ENCODE results near the gene CALCB.
A peak's percentile ranks its signal among the peaks of the same experiment; 100 is the strongest.

The CALCB gene

DNA sequence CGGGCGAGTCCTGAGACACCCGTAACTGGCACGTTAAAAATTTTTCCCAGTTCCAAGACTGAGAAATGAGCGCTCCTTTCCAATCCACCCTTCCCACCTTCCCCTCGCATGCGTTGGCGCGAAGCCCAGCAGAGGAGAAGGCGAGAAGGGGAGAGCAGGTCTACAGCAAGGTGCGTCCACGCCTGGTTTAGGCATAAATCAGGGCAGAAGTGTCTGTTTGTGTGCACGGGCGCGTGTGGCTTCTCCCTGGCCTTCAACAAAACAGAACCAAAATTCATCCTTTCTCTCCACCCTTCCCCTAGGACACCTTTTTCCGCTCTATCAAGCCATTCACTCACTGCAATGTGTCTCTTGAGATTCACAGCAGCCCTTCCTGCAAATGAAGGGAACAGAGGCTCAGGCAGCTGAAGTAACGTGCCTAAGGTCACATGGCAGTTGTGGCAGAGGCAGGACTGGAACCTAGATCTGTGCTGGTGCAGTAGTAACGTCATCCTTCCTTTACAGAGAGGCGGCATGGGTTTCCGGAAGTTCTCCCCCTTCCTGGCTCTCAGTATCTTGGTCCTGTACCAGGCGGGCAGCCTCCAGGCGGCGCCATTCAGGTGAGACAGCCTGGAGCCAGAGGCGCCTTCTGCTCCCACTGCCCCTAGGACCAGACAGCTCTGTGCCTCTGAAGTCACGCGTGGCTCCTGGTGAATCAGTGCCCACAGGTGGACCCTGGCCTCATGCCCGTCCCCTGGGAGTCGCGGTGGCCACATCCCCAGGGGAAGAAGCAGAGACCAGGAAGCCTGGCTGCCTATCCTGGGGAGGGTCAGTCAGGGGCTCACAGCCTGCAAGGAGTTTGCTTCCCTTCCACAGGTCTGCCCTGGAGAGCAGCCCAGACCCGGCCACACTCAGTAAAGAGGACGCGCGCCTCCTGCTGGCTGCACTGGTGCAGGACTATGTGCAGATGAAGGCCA is 1.1 kb downstream of the CALCB start:
- DNase-seq (ENCODE audit: low read depth), result peak; percentile 62

DNA sequence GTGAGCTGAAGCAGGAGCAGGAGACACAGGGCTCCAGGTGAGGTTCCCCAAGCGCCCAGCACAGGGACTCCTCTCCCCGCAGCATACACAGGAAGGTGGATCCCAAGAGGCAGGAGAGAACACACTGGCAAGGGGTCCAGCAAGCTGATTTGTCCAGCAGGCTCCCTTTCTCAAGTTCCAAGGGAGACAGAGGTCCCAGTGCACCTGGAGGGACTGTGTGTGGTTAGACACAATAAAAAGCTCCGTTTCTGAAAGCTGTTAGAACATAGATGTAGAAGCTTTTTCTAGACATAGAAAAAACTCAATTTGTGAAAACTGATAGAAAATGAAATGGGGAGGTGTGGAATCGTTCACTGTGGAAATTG is 1.8 kb downstream of the CALCB start:
- no peak for DNase-seq (ENCODE audit: low read depth)

DNA sequence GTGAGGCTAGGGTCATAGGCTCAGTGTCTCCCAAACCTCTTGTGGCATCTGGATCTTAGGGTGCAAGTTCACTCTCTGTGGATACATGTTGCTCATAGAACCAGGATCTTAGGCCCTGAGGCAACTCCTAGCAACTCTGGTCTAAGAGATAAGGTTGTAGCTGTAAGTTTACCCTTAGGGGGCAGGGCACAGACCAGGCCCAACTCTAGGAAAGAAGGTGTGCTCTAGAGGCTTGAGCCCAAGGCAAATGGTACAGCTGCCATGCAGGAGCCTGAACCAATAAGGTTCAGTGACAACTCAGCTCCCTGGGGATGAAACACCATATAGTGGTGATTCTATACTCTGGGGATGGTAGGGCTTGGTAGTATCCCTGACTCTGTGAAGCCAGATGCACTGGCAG is 17.8 kb downstream of the CALCB start:
- DNase-seq (ENCODE audit: low read depth), result no peak

DNA sequence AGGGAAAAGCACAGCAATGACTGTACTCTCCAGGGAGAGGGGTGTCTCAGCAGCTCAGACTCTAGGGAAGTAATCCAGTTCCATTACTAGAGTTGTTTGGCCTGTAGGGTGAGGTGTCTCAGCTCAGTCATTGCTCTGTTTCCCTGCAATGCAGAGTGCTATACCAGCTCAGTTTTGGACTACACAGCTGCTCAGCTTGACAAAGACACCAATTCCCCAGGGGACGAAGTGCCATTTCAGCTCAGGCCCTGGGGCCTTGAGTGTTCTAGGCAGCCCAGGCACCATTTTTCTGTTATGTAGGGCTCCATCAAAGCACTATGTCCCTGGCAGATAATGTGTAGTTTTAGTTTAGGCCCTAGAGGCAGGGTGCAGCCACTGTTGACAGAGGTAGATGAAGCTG is 18.2 kb downstream of the CALCB start:
- no peak for DNase-seq (ENCODE audit: low read depth)

DNA sequence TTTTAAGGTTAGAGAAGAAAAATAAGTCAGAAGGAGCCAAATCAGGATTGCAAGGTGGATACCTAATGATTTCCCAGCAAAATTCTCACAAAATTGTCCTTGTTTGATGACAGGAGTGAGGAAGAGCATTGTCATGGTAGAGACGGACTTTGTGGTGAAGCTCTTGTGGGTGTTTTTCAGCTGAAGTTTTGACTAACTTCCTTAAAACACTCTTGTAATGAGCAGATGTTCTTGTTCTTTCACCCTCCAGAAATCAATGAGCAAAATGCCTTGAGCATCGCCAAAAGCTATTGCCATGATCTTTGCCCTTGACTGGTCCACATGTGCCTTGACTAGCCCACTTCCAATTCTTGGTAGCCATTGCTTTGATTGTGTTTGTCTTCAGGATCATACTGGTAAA is 20.0 kb downstream of the CALCB start:
- DNase-seq (ENCODE audit: low read depth), result no peak

DNA sequence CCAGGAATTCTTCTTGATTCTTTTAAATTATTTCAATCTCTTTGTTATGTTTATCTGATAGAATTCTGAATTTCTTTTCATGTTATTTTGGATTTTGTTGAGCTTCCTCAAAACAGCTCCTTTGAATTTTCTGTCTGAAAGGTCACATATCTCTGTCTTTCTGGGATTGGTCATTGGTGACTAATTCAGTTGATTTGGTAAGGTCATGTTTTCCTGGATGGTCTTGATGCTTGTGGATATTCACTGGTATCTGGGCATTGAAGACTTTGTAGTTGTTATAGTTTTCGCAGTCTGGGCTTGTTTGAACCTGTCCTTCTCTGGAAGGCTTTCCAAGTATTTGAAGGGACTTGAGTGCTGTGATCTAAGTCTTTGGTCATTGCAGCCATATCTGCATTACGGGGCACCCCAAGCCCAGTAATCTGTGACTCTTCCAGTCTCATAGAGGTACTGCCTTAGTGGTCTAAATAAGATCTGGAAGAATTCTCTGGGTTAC is 22.4 kb downstream of the CALCB start:
- no peak for DNase-seq (ENCODE audit: low read depth)

DNA sequence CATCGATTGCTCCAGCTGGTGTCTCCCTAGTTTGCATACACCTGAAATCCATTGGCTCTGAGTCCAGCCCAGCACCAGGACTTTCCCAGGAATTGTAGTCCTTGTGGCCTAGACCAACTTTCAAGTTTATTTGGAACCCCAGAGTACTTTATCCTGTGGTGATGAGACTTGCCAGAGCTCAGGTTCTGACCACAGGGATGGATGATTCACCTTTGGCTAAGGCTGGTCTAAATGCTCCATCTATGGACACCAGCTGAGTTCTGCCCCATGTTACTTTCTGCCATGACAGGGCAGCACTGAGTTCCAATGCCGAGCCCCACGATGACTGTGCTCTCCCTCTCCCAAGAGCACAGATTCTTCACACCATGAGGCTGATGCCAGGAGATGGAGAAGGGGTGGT is 24.0 kb downstream of the CALCB start:
- DNase-seq (ENCODE audit: low read depth), result no peak

DNA sequence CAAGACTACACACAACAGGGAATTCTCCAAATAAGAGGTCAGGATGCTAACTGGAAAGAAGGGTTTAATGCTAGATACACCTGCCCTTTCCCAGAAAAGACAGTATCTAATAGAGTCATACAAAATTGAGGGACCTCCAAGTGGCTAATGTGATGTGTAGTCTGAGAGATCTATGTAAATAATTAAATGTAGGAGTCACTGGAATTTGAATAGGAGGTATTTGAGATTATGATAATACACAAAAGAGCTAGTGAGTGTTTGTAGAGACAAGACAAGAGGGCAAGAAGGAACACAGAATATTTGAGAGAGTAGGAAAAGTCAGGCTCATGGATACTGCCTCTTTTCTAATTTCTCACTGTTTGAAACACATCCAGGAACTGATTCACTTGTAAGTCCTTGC is 25.9 kb downstream of the CALCB start:
- DNase-seq (ENCODE audit: low read depth), result no peak

DNA sequence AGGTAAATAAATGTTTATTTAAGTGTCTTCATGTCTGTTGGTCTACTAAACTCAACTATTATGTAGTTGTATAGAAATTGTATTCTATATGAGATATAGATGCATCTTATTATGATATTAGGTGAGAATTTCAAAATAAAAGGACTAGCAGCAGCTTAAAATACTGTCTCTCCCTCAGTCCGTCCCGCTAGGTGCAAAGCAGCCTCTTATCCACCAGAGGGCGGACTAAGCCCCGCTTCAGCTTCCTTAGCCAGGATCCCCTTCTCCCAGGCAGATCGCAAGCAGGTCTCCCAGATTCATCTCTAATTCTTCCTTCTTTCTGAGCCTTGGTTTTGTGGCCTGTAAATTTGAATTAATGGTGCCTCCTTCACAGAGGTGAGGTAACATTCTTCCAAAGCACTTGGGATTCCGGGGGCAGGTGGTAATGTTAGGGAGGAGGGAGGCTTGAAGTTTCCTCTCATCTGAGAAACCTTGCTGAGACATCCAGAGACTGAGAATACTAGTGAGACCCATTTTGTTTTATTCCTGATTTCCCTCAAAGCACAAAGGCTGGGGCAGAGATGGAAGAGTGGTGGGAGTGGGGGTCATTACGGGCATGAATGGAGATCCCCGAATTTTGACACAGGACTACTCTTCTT is 27.8 kb downstream of the CALCB start:
- DNase-seq (ENCODE audit: low read depth), result peak; percentile 72

DNA sequence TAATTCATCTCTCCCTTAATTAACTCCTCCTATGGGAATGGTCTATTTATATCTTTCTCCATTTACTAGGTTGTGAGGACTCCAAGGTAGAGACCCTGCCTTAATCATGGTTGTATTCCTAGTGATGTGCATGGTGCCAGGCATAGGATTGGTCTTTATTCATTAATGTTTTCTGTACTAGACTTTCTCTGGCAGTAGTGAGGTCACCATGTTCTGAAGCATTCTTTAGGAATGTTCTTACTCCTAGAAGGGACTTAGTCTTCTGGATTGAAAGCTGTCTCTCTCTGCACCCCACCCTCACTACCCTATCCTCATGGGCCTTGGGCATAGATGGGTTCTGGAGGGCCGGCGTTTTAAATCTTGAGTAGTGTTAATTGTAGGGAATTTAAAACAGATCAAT is 30.8 kb downstream of the CALCB start:
- peak; percentile 34 for DNase-seq (ENCODE audit: low read depth)

DNA sequence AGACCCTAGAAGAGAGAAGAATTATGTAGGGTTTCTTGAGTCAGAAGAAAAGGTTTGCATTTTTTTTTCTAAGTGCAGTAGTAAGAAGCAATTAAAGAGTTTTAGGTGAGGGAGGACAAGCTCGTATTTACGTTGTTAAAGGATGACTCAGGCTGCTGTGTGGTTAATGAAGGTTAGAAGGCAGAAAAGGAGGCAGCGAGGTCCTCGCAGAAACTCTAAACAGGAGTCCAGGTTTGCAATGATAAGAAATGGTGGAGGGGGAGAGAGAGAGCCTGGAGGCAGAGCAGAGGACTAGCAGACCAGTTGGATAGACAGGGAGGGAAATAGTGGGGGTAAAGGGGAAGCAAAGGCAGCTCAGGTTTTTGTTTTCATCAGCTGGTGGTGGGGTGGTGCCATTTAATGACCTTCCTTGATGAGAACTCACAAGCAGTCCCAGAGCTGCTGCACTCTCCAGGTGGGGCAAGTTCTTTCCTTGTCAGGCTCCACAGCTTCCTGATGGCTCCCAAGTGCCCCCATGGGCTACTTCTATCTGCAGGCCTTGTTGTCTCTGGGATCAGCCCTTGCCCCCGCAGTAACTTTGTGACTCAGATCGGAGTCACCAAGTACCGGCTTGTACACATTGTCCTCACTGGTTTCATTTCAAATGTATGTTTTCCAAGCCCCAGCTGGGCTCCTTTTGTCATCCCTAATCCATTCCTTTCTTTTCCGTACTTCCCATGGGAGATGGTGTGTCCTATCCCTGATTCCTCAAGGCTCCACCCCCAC is 33.0 kb downstream of the CALCB start:
- peak; percentile 85 for DNase-seq (ENCODE audit: low read depth)

DNA sequence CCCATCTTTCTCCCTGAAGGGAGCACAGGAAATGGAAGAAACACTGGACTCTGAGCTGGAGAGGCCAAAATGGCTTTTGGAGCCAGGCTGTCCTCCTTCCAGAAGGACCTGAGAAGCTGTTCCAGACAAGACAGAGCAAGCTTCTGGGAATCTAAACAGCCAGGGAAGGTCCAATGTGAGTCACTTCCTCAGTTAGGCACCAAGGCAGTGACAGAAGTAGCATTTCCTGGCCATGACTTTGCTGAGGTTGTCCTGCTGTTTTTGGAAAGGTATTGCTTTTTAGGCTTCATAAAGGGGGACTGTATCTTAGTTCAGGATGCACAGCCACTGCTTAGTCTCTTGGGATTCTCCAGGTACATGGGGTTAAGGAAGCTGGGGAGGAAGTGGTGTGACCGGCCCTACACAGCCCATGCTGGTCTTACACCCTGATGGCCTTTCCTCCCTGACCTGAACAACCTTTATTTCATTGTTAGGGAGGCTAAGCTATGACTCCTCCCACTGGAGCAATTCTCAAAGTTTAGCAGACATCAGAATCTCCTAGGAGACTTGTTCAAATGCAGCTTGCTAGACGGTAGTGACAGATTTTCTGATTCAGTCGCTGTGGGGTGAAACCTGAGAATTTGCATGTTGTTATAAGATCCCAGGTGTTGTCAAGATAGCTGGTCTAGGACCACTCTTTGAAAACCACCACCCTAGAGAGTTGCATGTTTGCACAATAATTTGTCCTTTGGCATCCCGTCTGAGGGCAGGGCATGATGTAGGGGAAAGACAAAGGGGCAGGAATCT is 34.5 kb downstream of the CALCB start:
- no peak for DNase-seq (ENCODE audit: low read depth)

DNA sequence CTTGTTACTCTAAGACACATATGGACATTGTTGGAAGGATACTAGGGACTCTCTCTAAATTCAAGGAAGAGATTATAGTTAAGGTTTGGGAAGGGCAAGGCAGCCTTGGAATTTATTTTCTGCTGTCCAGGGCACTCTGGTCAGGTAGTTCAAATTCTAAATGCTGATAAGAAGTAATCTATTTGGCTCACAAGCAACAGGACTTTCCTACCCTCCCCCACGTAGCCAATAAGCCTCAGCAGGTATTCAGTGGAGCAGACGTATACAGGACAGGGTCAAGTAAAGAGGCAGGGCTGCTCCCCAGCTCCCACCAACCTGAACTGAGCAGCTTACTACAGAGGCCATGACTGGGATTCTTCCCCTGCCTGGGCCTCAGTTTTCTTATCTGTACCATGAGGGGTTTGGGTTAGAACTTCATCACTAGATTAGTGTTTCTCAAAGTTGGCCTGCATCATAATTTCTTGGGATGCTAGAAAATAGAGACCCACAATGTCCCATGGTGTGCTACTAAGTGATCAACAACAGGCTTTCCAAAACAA is 35.3 kb downstream of the CALCB start:
- no peak for DNase-seq (ENCODE audit: low read depth)

DNA sequence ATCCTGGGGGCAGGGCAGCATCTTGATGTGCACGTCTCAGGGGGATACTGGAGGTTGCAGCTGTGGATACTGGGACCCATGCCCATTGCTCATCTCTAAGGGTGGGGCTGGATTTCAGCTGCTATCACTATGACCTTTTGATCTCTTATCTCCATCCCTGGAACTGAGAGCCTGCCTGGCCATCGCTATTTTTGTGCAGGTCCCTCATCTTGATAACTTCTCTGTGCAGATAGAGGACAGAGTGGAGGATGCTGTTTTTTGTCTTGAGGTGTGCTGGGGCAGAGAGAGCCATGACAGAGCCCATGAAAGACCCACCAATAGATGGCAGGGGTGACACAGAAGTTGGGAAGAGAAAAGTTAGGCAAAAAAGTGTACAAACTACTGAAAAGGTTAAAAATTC is 36.2 kb downstream of the CALCB start:
- no peak for DNase-seq (ENCODE audit: low read depth)

DNA sequence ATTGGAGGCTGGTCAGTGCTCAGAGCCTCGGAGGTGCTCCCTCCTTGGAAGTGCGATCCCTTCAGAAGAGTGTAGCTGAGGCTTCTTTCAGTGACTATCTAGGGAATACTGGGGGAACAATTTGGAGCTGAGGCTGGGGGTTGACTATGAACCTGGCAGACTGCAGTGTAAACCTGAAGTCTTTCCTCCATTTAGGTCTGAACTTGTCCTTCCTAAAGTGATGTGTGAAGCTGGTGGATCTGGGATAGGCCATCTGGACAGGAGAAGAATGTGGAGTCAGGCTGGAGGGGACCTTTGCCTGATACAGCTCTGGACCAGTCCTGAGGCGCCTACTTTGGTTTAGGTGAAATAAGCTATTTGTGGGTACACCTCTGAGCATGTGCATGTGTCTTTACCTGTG is 37.8 kb downstream of the CALCB start:
- DNase-seq (ENCODE audit: low read depth), result no peak

DNA sequence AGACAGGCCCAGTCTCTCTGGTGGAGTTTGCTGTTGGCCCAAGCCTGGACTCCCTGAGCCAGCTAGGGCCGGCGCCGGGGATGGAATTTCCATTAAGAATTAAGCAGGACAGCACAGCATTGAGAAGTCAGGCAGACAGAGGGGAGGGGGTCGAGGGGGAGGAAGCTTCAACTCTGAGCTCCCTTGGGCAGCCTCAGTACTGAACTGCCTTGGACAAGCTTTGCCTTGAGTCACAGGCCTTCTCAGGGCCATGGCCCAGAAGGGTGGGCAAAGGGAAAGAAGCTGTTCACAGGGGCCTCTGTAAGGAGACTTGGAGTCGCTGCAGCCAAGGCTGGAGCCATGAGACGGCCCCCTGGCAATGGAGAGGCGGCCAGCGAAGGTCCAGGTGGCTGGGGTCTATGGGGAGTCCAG is 38.7 kb downstream of the CALCB start:
- DNase-seq (ENCODE audit: low read depth), result no peak

DNA sequence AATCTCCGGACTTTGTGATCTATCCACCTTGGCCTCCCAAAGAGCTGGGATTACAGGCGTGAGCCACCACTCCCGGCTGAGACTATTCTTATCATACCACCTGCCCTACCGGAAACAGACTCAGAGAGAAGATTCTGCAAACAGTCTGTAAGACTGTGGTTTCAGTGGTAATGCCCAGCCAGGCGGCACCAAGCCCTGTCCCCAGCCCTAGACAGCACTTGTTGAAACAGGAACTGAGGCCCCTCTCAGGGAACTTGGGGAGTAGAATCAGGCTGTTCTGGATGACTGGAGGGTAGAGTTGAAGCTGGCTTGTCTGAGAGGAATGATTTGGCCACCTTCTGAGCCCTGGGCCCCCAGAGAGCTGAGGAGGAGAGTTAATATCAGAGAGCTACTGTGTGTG is 40.0 kb downstream of the CALCB start:
- DNase-seq (ENCODE audit: low read depth), result no peak

DNA sequence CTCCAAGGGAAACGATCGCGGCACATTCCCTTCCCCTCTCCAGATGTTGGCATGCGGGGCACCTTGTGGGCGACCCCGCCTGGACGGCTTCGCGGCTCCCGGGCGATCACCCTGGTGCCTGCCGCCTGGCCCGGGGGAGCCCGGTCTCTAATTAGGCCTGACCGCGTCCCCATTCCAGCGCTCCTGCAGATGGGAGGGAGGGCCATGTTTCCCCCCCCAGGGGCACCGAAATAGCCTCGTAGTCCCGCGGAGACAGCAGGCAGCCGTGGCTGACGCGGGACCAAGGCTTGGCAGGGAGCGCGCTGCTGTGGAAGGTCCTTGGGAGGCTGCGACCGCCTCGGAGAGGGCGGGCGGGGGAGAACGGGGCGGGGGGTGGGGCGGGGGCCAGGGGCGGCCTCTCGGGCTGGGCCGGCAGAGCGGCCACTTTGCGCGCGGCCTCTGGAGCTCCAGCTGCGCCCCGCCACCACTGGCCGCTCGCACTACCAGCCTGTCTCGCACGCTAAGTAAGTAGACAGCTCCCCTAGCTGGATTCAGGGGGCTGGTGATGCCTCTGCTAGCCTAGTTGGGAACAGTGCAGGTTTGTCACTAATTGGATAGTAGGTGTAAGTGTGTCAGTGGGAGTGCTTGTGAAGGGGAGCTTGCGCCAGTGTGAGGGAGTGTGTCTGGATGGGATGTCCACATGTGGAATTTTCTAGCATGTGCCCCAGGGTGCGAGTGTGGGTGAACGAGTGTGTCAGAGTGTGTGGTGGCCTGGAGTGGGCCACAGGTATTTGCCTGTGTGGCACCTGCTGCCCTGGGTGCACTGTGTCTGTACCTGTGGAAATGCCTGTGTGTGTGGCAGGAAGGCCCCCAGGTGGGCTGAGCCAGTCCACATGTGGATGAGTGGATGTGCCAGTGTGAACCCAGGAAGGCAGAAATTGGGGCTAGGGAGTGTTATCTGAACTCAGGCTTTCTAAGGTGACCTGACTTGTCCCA is 41.4 kb downstream of the CALCB start, which contains the start of gene INSC:
Gene INSC, plus strand, starts transcription at position 423 of the 975 bp plus-strand sequence. CDS start 34,252 bp downstream, outside the sequence.
- no peak for DNase-seq (ENCODE audit: low read depth)

DNA sequence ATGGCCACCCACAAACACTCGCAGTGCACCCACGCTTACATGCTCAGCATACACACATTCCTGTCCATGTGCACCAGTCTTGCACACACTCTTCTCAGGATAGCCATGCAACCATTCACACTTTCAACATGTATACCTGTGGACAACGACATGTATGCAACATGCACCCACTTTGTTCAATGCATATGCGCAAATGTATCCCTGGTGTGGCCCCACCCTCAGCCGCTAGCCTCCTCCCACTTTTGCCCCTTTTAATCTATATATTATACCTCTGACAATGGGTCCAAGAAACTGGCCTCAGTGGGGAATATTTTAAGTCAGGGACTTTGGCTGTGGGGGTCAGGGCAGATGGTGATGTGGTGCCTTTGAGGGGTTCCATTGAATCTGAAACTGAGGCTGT is 42.3 kb downstream of the CALCB start:
- no peak for DNase-seq (ENCODE audit: low read depth)

DNA sequence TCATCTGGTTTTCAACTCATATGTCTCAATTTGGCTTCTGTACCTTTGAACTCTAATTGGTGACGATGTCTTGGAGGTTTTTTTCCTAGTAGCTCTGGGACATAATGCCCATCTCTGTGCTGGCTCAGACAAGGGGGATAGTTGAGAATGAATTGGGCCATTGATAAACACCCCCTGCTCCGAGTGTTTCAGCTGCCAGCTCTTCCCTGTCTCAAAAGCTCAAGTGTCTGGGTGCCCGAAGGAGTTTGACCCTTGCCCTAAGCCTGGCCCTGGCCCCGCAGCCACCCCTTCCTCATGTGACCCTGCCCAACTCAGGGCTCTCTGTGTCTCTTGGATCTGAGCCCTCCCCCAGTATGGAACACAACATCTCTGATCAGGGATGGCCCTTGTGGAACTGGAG is 44.4 kb downstream of the CALCB start:
- no peak for DNase-seq (ENCODE audit: low read depth)
